Measurements from ENCODE around the gene GON4L. TPM values are rescaled to one million over a fixed set of nuclear protein-coding genes. Genes with fewer than 3 reads are reported as not detected.
"Not testable (repeated sequence)": the region's sequence is repeated elsewhere in the genome, so short reads cannot be mapped to it uniquely, and the experiment has no call there.

GON4L gene
- polyA plus RNA-seq, 1 of the 3 experiments (the other 2 are of a cell fraction): 16.5 TPM

DNA sequence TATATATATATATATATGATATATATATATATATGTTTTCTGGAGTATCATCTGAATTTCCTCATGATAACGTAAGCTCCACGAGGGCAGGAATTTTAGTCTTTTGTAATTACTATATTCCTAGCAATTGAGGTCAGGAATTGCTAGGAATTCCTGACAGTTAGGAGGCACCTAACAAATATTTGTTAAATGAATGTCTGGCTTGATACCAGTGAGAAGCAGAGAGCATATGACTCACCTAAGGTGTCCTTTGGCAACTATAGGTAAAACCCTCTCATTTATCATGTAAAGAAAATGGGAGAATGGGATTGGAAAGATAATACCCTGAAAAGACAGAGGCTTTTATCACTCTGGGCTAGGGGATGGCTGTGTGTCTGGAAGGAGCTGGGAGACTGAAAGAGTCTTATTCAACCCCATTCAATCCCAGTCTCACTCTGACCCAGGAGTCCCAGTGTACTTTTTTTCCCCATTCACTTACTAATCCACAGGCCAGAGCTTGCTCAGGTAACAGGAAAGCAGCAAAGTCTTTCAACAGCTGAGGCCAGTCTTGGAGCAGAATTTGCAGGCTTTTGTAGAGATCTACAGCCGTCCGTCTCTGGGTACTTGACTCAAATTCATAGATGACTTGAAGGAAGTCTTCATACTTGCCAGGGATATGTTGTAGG is 96.9 kb downstream of the GON4L start:
- H3K4me3 ChIP-seq (ENCODE audit: low read depth in 2 of 2, low read length in 1 of 2): no peak overlapping the region
- 94% methylated on average over 4 of the region's 4 CpGs for WGBS (ENCODE audit: low lambda C conversion rate)
- H3K36me3 ChIP-seq (replicated peaks in 1 of 2; ENCODE audit: control insufficient read depth in 1 of 2, insufficient read depth in 2 of 2, low read length in 1 of 2): peaks cover 48 to 58% of the 10 kb centered on the region in 2 experiments
- TF ChIP-seq RFX5 (IDR thresholded peaks at IDR 0.05; ENCODE audit: low read length): no peak
- no peak for TF ChIP-seq EP300 (IDR thresholded peaks at IDR 0.05; ENCODE audit: borderline replicate concordance in 1 of 2, low read depth in 1 of 2, low read length in 1 of 2)
- TF ChIP-seq FOXM1 (IDR thresholded peaks at IDR 0.05; ENCODE audit: low read depth): no peak
- no peak for TF ChIP-seq YY1 (IDR thresholded peaks at IDR 0.05; ENCODE audit: low read depth)
- no peak for TF ChIP-seq EZH2phosphoT487 (IDR thresholded peaks at IDR 0.05; ENCODE audit: borderline replicate concordance, low read depth)
- no peak for TF ChIP-seq RCOR1 (IDR thresholded peaks at IDR 0.05; ENCODE audit: low read length)
- no peak for TF ChIP-seq CHD2 (IDR thresholded peaks at IDR 0.05; ENCODE audit: low read length, partially characterized antibody)
- TF ChIP-seq MEF2A (IDR thresholded peaks at IDR 0.05; ENCODE audit: borderline replicate concordance, low read depth): no peak
- TF ChIP-seq, protein P1, sequence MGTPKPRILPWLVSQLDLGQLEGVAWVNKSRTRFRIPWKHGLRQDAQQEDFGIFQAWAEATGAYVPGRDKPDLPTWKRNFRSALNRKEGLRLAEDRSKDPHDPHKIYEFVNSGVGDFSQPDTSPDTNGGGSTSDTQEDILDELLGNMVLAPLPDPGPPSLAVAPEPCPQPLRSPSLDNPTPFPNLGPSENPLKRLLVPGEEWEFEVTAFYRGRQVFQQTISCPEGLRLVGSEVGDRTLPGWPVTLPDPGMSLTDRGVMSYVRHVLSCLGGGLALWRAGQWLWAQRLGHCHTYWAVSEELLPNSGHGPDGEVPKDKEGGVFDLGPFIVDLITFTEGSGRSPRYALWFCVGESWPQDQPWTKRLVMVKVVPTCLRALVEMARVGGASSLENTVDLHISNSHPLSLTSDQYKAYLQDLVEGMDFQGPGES (IDR thresholded peaks at IDR 0.05; ENCODE audit: low read depth, low read length): no peak
- no peak for TF ChIP-seq NFIC (IDR thresholded peaks at IDR 0.05; ENCODE audit: borderline replicate concordance)
- TF ChIP-seq MXI1 (IDR thresholded peaks at IDR 0.05; ENCODE audit: low read depth, low read length): no peak
- no peak for TF ChIP-seq SIN3A (IDR thresholded peaks at IDR 0.05; ENCODE audit: borderline replicate concordance, low read depth, low read length)
- no peak for TF ChIP-seq NRF1 (IDR thresholded peaks at IDR 0.05; ENCODE audit: low read depth, low read length)
- TF ChIP-seq TAF1 (IDR thresholded peaks at IDR 0.05; ENCODE audit: borderline replicate concordance, low read depth, low read length): no peak
- no peak for TF ChIP-seq GATA2 (CRISPR knock-in tag; IDR thresholded peaks at IDR 0.05)
- no peak for TF ChIP-seq REST (IDR thresholded peaks at IDR 0.05; ENCODE audit: low read depth, low read length)
- no peak for TF ChIP-seq TEAD4 (IDR thresholded peaks at IDR 0.05; ENCODE audit: borderline replicate concordance, insufficient read depth)
- H3K9me2 ChIP-seq: no peaks in the 10 kb centered on the region
- CTCF ChIA-PET: interaction anchor here (1.4 kb wide), 1 partner anchor 31 kb away, joined by 3 read pairs; no protein-coding TSS in a partner anchor
- no peaks in the 10 kb centered on the region for H3K27me3 ChIP-seq (ENCODE audit: insufficient read depth)
- no peak overlapping the region for H3K9ac ChIP-seq
- no peak overlapping the region for H3K27ac ChIP-seq (ENCODE audit: low read depth in 2 of 2, low read length in 1 of 2)
- H3K4me1 ChIP-seq (ENCODE audit: control insufficient read depth in 1 of 2, insufficient read depth in 2 of 2, low read depth in 1 of 2, low read length in 1 of 2): peaks cover 0 to 3% of the 10 kb centered on the region in 2 experiments; a peak in 1 of 4 replicates
- peaks cover 7% of the 10 kb centered on the region for H3K79me2 ChIP-seq (ENCODE audit: insufficient read depth)
- no peak overlapping the region for H3K4me2 ChIP-seq
- no peaks in the 10 kb centered on the region for H4K20me1 ChIP-seq (ENCODE audit: insufficient read depth)
- no peaks in the 10 kb centered on the region for H3K9me3 ChIP-seq
- no peak overlapping the region for H2AFZ ChIP-seq (ENCODE audit: low read depth)
- POLR2A ChIA-PET: no interaction called here
- DNase-seq: no peak
- peaks cover 27% of the 10 kb centered on the region for H3F3A ChIP-seq (replicated peaks; ENCODE audit: insufficient read depth)

DNA sequence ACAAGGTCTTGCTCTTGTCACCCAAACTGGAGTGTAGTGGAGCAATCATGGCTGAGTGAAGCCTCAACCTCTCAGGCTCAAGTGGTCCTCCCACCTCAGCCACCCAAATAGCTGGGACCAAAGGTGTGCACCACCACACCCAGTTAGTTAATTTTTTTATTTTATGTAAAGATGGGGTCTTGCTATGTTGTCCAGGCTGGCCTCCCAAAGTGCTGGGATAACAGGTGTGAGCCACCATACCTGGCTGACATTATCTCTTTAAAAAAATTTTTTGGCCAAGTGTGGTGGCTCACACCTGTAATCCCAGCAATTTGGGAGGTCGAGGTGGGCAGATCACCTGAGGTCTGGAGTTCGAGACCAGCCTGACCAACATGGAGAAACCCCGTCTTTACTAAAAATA is 98.0 kb downstream of the GON4L start:
- H3K27me3 ChIP-seq (ENCODE audit: insufficient read depth); POLR2A ChIA-PET; H3K4me1 ChIP-seq (ENCODE audit: control insufficient read depth in 1 of 2, insufficient read depth in 2 of 2, low read depth in 1 of 2, low read length in 1 of 2); H3K27ac ChIP-seq (ENCODE audit: low read depth in 2 of 2, low read length in 1 of 2); H3K79me2 ChIP-seq (ENCODE audit: insufficient read depth); H3K9ac ChIP-seq; CTCF ChIA-PET; DNase-seq; H4K20me1 ChIP-seq (ENCODE audit: insufficient read depth); H3K9me2 ChIP-seq; H3K4me2 ChIP-seq; H3K4me3 ChIP-seq (ENCODE audit: low read depth in 2 of 2, low read length in 1 of 2); H2AFZ ChIP-seq (ENCODE audit: low read depth); H3K9me3 ChIP-seq: not testable (repeated sequence)
- 97% methylated on average over 3 of the region's 3 CpGs for WGBS (ENCODE audit: low lambda C conversion rate)
- H3F3A ChIP-seq (replicated peaks; ENCODE audit: insufficient read depth): peaks cover 18% of the 10 kb centered on the region
- peaks cover 47 to 56% of the 10 kb centered on the region in 2 experiments for H3K36me3 ChIP-seq (replicated peaks in 1 of 2; ENCODE audit: control insufficient read depth in 1 of 2, insufficient read depth in 2 of 2, low read length in 1 of 2)

DNA sequence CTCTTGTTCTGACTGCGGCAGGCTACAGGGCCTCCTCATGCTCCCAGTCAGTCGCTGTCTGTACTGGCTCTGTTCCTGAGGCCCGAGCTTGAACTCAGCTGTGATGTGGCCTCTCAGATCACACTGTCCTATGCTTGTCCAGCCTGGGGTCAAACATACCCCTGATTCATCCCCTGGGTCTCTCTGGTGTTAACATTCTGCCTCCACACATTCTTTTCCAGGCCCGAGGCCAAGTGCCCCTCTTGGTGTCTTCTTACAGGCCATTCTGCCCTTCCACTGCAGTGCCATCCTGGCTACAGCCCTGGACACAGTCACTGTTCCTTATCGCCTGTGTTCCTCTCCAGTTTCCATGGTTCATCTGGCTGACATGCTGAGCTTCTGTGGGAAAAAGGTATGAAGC is 108.9 kb downstream of the GON4L start:
- H3K9me2 ChIP-seq; DNase-seq; H3K4me1 ChIP-seq (ENCODE audit: control insufficient read depth in 1 of 2, insufficient read depth in 2 of 2, low read depth in 1 of 2, low read length in 1 of 2); H3K9ac ChIP-seq; H3K9me3 ChIP-seq; H3K27me3 ChIP-seq (ENCODE audit: insufficient read depth); H3K79me2 ChIP-seq (ENCODE audit: insufficient read depth); POLR2A ChIA-PET; H3K27ac ChIP-seq (ENCODE audit: low read depth in 2 of 2, low read length in 1 of 2); H4K20me1 ChIP-seq (ENCODE audit: insufficient read depth); H2AFZ ChIP-seq (ENCODE audit: low read depth); H3K4me2 ChIP-seq; H3K4me3 ChIP-seq (ENCODE audit: low read depth in 2 of 2, low read length in 1 of 2): not testable (repeated sequence)
- Histone ChIP-seq H3F3A (replicated peaks; ENCODE audit: insufficient read depth) (peaks cover 19% of the 10 kb centered on the region), H3K36me3 (replicated peaks in 1 of 2; ENCODE audit: control insufficient read depth in 1 of 2, insufficient read depth in 2 of 2, low read length in 1 of 2) (peaks cover 0 to 21% of the 10 kb centered on the region in 2 experiments)
- WGBS (ENCODE audit: low lambda C conversion rate): 57% methylated on average over 5 of the region's 5 CpGs
- CTCF ChIA-PET: interaction anchor here (0.6 kb wide), 1 partner anchor 521 kb away, joined by 4 read pairs; no protein-coding TSS in a partner anchor
